Mesodermal cell (in vitro differentiated cells): ENCODE results near the gene PLEKHA6.
A peak's percentile ranks its signal among the peaks of the same experiment; 100 is the strongest.
"Not testable (repeated sequence)": the region's sequence is repeated elsewhere in the genome, so short reads cannot be mapped to it uniquely, and the experiment has no call there.

Source experiments
- H3K27ac ChIP-seq: 2 replicates; pipeline ENCODE4 v1.7.0; 2013; ENCODE audit warnings: mild to moderate bottlenecking, low read depth, low read length, moderate library complexity; ENCODE audit not compliant: severe bottlenecking
- H3K36me3 ChIP-seq: 2 replicates; pipeline ENCODE4 v1.7.1; 2013; ENCODE audit warnings: mild to moderate bottlenecking, low read length, moderate library complexity; ENCODE audit not compliant: control insufficient read depth, insufficient read depth
- H3K4me1 ChIP-seq: one replicate; pipeline ENCODE4 v1.7.1; 2013; ENCODE audit warnings: mild to moderate bottlenecking, low read length; ENCODE audit not compliant: insufficient read depth, control insufficient read depth, poor library complexity, severe bottlenecking
- H3K4me3 ChIP-seq: 2 replicates; pipeline ENCODE4 v1.7.0; 2013; ENCODE audit warnings: low read length, control low read depth, mild to moderate bottlenecking; ENCODE audit not compliant: insufficient read depth, poor library complexity, severe bottlenecking; ENCODE audit errors: extremely low read depth
- H3K9me3 ChIP-seq: 2 replicates; pipeline ENCODE4 v1.7.1; 2013; ENCODE audit warnings: mild to moderate bottlenecking, low read length, moderate library complexity; ENCODE audit not compliant: control insufficient read depth
- WGBS, 2 experiments: methylation state at CpG; one replicate each; pipeline ENCODE4 v1.1.5; 2013; ENCODE audit warnings: missing lambda C conversion rate in 2 of 2; ENCODE audit not compliant: insufficient coverage in 2 of 2; 5-methylcytosine and 5-hydroxymethylcytosine counted together

The PLEKHA6 gene

DNA sequence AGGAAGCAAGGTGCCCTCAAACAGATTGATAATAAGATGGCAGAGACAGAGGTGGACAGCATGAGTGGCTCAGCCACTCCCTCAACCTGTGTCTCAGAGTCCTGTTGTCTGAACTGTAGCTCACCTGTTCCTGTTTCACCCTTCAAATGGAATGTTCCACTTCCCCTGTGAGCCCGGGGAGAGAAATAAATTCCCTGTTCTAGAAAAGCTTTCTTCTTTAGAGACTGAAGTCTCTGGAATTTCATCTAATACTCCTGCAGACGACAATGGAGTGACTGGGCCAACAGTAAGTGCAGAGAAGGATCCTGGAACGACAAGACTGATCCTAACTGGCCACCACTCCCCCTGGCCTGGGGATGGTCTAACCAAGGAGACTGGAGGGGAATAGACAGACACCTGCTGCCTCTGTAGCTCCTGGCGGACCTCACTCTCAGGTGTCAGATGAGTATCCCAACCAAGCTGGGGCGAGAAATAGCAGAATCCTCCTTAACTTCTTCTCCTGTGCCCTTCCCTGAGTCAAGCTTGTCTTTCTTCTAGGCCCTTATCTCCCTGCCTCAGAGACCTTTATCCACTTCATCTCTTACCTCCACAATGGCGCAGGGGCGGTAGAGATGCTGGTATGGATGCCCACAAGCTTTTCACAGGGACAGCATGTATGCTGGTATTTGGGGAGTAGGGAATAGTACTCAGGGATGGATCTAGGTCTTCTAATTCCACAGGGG is 45.4 kb downstream of the PLEKHA6 start:
- 72 to 80% methylated on average over 4 to 5 of the region's 7 CpGs for WGBS, 2 experiments
- no peak overlapping the region for H3K27ac ChIP-seq

DNA sequence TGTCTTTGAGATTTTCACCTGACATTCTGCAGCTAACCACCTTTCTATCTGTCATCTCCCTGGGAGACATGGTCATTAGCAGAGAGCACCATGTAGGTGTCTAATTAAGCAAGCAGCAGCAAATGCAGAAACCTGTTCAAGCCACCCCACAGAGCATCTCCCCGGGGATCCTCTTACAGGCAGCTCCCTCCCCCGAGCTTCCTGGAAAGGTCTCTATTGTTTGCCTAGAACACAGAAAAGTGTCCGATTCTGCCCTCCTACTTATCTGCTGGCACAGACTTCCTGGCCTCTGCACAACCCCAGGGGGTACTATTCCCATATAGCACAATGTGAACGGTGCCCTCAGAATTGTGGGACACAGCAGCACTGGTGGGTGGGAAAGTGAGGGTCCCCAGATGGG is 46.1 kb downstream of the PLEKHA6 start:
- Histone ChIP-seq H3K27ac (peak overlapping the region; percentile 49), H3K4me3 (no peak overlapping the region), H3K4me1 (peaks cover 27% of the 10 kb centered on the region), H3K9me3 (no peaks in the 10 kb centered on the region), H3K36me3 (no peaks in the 10 kb centered on the region)
- 67% methylated on average over 3 of the region's 4 CpGs; no CpG with 5 or more reads in 1 of the 2 experiments for WGBS, 2 experiments

More for the DNA sequence above, 45.4 kb downstream of the PLEKHA6 start:
- H3K4me3 ChIP-seq: no peak overlapping the region
- peaks cover 34% of the 10 kb centered on the region for H3K4me1 ChIP-seq
- H3K9me3 ChIP-seq: no peaks in the 10 kb centered on the region
- no peaks in the 10 kb centered on the region for H3K36me3 ChIP-seq

DNA sequence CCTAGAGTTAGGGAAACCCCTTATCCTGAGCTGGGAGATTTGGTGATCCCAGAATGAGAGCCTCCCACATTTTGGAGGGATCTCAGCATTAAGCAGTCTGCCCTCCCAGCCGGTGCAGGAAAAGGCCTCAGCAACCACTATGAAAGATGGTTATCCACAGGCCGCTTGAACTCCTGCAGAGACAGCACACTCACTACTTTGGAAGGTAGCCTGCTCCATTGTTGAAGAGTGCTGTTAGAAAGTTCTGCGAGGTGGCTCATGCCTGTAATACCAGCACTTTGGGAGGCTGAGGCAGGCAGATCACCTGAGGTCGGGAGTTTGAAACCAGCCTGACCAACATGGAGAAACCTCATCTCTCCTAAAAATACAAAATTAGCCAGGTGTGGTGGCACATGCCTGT is 48.8 kb downstream of the PLEKHA6 start:
- not testable (repeated sequence) for H3K27ac ChIP-seq
- 79 to 100% methylated on average over 1 to 2 of the region's 4 CpGs for WGBS, 2 experiments

DNA sequence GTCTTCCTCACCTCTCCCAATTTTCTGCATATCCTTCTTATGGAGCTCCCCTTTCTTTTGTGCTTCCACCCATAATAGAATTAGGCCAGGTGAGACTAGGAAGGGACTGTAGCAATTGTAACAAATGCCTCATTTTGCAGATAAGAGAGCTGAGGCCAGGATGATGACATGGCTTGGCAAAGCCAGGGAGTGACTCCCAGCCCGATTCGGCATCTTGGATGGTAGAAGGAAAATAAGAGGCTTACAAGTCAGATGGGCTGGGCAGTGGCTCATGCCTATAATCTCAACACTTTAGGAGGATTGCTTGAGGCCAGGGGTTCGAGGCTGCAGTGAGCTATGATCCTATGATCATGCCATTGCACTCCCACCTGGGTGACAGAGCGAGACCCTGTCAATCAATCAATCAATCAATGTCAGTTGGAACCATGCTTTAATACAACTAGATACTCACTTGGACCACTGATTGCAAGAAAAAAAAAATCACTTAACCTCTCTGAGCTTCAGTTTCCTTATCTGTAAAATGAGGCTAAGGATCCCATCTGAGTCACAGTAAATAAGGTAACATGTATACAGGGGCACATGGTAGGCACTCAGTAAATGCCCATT is 51.6 kb downstream of the PLEKHA6 start:
- no peak overlapping the region for H3K27ac ChIP-seq
- no peaks in the 10 kb centered on the region for H3K36me3 ChIP-seq
- H3K4me3 ChIP-seq: no peak overlapping the region
- peaks cover 44% of the 10 kb centered on the region for H3K4me1 ChIP-seq
- no peaks in the 10 kb centered on the region for H3K9me3 ChIP-seq
- 89 to 90% methylated on average over 4 of the region's 4 CpGs for WGBS, 2 experiments

More for the DNA sequence above, 48.8 kb downstream of the PLEKHA6 start:
- not testable (repeated sequence) for H3K4me3 ChIP-seq, H3K36me3 ChIP-seq, H3K9me3 ChIP-seq
- peaks cover 26% of the 10 kb centered on the region for H3K4me1 ChIP-seq

DNA sequence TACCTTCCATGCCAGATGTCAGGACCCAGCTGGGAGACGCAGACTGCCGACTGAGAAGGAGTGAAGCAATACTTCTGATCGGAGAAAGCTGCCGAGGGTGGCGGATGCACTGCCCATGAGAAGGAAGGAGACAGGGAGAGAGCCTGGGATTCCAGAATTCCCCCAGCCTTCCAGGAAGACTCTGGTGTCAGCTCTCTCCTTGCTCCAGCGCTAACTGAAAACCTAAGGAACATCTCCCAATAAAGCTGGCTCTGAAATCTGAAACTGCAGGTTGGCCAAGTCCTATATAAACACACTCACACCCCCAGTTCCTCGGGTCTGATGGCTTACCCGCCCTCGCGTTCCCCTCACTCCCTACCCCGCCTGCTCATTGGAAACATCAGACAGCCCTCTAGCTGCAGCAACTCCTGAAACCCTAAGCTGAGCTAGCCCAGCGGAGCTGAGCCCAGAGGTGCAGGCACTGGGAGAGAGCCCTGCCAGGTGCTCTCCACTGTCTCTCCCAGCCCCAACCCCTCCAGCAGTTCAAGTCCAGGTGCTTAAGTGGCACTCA is 52.3 kb downstream of the PLEKHA6 start:
- peak overlapping the region; percentile 15 for H3K4me3 ChIP-seq
- H3K9me3 ChIP-seq: no peaks in the 10 kb centered on the region
- 13 to 19% methylated on average over 10 to 12 of the region's 12 CpGs for WGBS, 2 experiments
- no peaks in the 10 kb centered on the region for H3K36me3 ChIP-seq
- peaks cover 44% of the 10 kb centered on the region for H3K4me1 ChIP-seq
- H3K27ac ChIP-seq: peak overlapping the region; percentile 30

DNA sequence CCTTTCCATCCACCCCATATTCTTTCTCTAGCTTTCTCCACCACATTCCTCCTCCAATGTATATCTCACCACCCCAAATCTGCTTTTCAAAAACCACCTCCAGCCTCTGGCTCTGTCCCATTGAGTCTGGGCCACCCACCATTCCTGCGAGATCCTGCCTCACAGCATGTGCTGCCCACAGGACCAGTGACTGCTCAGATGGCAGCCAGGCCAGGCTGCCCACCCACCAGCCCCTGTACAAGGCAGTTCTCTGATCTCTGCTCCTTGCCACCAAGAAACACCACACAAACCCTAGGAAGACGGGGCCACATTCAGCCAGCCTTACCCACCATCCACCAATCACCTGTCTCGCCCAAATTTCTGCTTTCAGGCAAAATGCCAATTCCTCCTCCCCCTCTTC is 53.7 kb downstream of the PLEKHA6 start:
- 82 to 94% methylated on average over 3 of the region's 3 CpGs for WGBS, 2 experiments
- H3K36me3 ChIP-seq: no peaks in the 10 kb centered on the region
- no peak overlapping the region for H3K27ac ChIP-seq
- H3K9me3 ChIP-seq: no peaks in the 10 kb centered on the region
- H3K4me3 ChIP-seq: no peak overlapping the region
- peaks cover 44% of the 10 kb centered on the region for H3K4me1 ChIP-seq

DNA sequence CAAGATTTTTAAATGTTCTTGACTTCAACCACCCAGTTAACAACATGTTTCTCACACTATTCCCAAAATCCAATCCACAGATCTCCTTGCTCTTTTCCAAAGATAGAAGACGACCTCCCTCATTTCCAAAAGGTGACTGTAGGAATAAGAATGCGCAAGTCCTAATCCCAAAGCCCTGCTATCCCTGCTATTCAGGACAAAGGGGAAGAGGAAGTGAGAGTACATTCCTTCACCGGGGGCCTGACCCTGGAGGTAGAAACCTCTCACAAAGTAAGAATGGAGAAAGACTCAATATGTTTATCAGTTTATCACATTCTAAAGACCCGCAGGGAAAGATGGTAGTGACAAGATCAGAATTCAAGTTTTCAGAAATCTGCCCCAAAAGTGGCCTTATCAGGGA is 55.7 kb downstream of the PLEKHA6 start:
- peaks cover 34% of the 10 kb centered on the region for H3K4me1 ChIP-seq
- no CpG with 5 or more reads among the region's 4 CpGs for WGBS, 2 experiments

DNA sequence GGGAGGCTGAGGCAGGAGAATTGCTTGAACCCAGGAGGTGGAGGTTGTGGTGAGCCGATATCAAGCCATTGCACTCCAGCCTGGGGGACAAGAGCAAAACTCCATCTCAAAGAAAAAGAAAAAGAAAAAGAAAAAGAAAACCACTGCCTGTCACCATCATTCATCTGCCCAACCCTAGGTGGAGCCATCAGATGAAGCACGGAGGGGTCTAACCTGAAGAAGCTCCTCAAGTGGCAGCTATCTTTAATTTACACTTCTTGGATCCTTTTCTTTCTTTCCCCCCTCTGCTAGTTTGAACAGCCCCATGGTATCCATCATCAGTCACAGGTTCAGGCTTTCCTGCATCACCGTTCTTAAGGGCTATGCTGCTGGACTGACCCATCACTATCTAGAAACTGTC is 57.0 kb downstream of the PLEKHA6 start:
- peaks cover 30% of the 10 kb centered on the region for H3K4me1 ChIP-seq
- WGBS, 2 experiments: 100% methylated on average over 1 to 2 of the region's 3 CpGs
- no peaks in the 10 kb centered on the region for H3K36me3 ChIP-seq
- no peaks in the 10 kb centered on the region for H3K9me3 ChIP-seq
- H3K4me3 ChIP-seq: no peak overlapping the region
- no peak overlapping the region for H3K27ac ChIP-seq

More for the DNA sequence above, 55.7 kb downstream of the PLEKHA6 start:
- H3K27ac ChIP-seq: peak overlapping the region; percentile 59
- no peaks in the 10 kb centered on the region for H3K9me3 ChIP-seq
- H3K4me3 ChIP-seq: no peak overlapping the region
- H3K36me3 ChIP-seq: no peaks in the 10 kb centered on the region

DNA sequence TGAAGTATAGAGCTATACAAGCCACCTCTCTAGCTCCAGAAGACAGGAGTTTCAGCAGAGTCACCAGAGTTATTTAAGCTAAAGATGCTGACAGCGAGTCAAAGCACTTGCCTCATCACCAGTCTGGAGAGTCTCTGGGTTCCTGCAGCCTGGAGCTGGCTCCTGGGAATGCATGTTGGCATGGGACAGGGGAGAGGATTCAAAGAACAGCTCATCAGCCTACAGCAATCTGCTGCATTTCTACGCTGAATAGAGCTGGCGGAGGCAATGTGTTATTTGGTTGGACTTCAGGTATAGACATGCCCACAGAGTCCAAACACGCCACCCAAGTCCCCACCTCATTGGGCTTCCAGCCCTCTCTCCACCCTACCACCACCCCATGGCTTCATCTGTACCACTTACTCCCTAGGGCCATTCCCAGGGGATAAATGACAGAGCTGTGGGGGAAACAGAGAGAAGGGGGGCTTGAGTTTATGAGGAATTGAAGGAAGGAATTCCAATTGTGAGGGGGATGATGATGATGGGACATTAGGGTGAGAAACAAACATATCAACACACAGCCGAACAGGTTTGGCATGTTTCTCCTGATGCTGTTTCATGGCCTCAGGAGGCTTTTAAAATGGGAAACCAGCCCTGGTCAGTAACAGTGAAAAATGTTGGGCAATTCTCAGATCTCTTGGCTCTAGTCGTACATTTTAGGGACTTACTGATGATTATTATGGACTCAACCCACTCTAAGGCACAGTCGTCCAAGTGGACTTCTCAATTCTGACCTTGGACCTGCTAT is 58.4 kb downstream of the PLEKHA6 start:
- no peak overlapping the region for H3K27ac ChIP-seq
- no peak overlapping the region for H3K4me3 ChIP-seq
- no peaks in the 10 kb centered on the region for H3K9me3 ChIP-seq
- H3K4me1 ChIP-seq: peaks cover 26% of the 10 kb centered on the region
- no peaks in the 10 kb centered on the region for H3K36me3 ChIP-seq
- 89 to 94% methylated on average over 3 to 5 of the region's 7 CpGs for WGBS, 2 experiments

DNA sequence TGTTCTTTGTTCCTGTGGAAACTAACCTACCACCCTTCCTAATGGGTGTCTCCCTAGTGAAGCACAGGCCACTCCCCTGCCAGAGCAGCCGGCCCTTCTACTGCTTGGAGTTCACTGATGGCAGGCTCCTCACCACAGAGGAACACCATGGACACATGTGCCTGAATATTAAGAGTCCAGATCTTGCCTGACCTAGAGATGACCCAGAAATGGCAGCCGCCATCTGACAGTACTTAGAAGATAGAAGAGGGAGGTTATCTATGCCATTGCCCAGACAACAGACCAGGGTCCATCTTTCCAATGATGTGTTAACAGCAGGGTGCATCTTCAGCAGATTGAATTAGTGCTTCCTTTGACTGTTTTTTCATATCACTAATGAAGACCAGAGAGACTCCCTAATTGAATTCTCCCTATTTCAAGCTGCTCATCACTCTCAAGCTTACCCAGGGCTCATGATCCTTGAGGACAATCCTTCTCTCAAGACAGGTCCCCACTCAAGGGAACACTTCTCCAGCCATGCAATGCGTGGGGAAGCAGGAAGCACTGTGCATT is 59.8 kb downstream of the PLEKHA6 start:
- peaks cover 34% of the 10 kb centered on the region for H3K4me1 ChIP-seq
- WGBS, 2 experiments: 100% methylated on average over 1 to 3 of the region's 3 CpGs
- no peak overlapping the region for H3K27ac ChIP-seq
- no peaks in the 10 kb centered on the region for H3K36me3 ChIP-seq
- no peaks in the 10 kb centered on the region for H3K9me3 ChIP-seq
- no peak overlapping the region for H3K4me3 ChIP-seq
